GM18951 (cell line): ENCODE results near the gene PRKAG3.

Source experiments
- POLR2A ChIP-seq: IDR thresholded peaks from 4 replicates; pipeline ENCODE4 v1.6.1; 2011; ENCODE audit warnings: mild to moderate bottlenecking; ENCODE audit not compliant: insufficient read length, insufficient read depth; ENCODE audit errors: extremely low read depth
- in situ Hi-C: fragments of 300-500 bp; cut with MboI; formaldehyde crosslinking; loops from one replicate; pipeline ENCODE4 v1.12.0; 2022; ENCODE audit warnings: low sequenced_read_pairs, mixed read lengths, inconsistent platforms; ENCODE audit not compliant: unreplicated experiment

The PRKAG3 gene

DNA sequence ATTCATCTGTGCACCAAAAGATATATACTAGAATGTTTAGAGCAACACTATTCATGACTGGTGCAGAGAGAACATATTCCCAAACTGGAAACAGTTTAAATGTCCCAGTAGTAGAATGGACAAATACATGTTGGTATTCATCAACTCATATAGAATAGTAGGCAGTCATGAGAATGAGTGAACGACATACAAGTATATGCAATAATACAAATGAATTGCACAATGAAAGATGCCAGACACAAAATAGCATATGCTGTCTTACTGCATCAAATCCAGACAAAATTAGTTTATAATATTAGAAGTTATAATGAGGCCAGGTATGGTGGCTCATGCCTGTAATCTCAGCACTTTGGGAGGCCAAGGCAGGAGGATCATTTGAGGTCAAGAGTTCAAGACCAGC is 8.3 kb upstream of the PRKAG3 start:
- no peak for TF ChIP-seq POLR2A
- in situ Hi-C loops = loop anchor here (10.0 to 25.0 kb wide), 2 partner anchors 185 to 428 kb away; partner anchors contain the start of genes BCS1L, VIL1 and ZNF142

DNA sequence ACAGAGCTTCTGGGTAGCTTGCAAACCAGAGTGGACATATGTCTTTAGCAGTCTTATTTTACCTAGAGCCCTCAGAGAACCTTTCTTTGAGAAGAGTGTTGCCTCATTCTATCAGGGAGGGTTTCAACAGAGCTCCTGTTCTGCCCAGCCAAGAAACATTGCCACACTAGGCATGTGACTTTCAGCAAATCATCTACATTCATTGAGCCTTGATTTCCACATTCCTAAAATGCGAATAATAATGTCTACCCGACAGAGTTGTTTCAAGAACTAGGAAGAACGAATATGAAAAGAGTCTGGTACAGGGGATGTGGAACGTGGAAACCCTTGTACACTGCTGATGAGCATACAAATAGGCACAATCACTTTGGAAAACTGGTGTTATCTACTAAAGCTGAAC is 7.8 kb upstream of the PRKAG3 start:
- in situ Hi-C loops = loop anchor here (25.0 kb wide), 1 partner anchor 427 kb away; the partner anchor contains the start of gene VIL1
- no peak for TF ChIP-seq POLR2A

DNA sequence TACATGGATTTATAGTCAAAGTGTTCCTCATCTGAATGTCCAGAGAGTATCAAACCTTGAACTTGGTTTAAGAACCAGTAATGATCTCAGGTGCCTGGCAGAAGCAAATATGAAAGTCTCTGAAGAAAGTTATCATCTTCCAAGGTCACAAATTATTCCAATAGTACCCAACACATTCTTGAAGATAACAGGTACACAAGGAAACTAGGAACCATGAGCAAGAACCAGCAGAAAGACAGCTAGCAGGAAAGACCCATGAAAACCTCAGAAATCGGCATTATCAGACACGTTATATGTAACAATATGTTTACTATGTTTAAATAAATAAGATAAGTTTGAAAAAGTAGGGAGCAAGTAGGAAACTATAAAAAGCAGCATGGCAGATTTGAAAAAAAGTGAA is 5.9 kb upstream of the PRKAG3 start:
- in situ Hi-C loops = loop anchor here (25.0 kb wide), 1 partner anchor 425 kb away; the partner anchor contains the start of gene VIL1
- no peak for TF ChIP-seq POLR2A

DNA sequence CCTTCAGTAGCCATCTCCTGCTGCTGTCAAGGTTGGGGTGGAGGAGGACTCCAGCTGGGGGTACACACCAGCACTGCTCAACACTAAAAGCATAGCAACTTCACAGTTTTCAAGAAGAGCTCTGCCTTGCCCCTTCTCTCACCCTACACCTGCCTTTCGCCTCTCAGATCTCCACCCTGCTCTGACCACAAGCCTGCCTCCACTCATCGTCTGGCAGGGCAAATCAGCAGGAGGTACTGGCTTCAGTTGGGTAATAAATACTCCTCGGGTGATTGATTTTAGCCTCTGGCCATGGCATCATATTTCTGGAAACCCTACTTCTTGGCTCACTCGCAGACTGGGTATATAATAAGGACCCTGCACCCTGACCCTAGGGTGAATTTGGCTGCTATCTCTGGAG is 3.1 kb upstream of the PRKAG3 start:
- TF ChIP-seq POLR2A = no peak
- in situ Hi-C loops = loop anchor here (25.0 kb wide), 1 partner anchor 422 kb away; the partner anchor contains the start of gene VIL1

DNA sequence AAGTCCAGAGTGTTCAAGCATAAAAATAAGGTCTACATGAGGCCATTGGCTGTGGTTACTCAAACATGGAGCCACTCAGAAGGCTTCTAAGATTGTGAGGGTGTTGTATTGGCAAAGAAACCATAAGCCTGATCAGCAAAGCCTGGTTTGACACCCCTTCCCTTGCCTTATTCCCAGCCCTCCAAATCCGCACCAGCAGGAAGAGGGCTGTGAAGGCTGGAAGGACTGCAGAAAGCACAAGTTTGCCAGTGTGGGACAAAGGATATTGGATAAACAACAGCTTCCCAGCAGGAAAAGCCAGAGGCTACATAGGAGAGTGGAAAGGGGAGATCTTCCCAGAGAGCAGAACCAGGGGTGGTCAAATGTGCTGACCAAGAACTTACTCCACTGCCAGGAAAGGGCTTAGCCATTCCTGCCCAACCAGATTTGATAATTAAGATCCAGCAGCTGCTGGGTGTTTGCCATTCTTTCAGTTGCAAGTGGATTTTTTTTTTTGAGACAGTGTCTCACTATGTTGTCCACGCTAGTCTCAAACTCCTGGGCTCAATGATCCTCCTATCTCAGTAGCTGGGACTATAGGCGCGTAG is 1.5 kb upstream of the PRKAG3 start:
- no peak for TF ChIP-seq POLR2A
- in situ Hi-C loops = loop anchor here (25.0 kb wide), 1 partner anchor 421 kb away; the partner anchor contains the start of gene VIL1

DNA sequence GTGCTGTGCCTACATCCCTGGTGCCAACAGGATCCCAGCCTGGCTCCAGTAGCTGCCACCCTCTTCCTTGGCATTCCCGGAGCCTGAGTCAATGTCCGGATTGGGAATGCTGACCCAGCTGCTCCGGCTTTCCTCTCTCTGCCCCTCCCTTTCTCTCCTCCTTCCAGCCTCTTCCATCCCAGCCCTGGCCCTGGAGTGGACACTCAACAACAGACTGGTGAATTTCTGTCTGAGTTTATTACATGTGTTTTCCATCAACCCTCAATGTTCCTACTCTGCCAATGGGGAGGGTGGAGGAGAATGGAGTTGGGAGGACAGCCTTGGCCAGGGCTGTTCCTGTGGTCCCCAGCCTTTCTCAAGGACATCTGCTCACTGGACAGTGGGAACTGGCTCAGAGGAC is 917 bp upstream of the PRKAG3 start:
- TF ChIP-seq POLR2A = no peak
- in situ Hi-C loops = loop anchor here (25.0 kb wide), 1 partner anchor 420 kb away; the partner anchor contains the start of gene VIL1

DNA sequence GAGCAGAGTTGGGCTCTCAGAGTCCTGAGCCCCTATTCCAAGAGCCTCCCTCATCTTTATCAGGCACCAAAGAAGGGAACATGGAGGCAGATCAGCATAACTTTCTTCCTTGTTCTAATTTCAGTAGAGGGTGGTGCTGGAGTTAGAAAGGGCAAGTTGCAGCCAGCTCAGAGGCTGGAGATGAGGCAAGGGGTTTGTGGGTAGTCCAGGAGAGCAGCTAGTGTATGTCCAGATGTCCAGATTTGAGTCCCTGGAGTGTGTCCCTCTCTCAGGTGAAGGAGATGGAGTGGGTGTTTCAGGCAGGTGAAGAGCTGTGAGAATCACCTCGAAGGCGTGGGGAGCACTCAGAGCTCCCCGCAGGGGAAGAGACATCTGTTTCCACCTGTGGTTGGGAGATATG is 478 bp upstream of the PRKAG3 start:
- no peak for TF ChIP-seq POLR2A
- in situ Hi-C loops = loop anchor here (25.0 kb wide), 1 partner anchor 420 kb away; the partner anchor contains the start of gene VIL1

DNA sequence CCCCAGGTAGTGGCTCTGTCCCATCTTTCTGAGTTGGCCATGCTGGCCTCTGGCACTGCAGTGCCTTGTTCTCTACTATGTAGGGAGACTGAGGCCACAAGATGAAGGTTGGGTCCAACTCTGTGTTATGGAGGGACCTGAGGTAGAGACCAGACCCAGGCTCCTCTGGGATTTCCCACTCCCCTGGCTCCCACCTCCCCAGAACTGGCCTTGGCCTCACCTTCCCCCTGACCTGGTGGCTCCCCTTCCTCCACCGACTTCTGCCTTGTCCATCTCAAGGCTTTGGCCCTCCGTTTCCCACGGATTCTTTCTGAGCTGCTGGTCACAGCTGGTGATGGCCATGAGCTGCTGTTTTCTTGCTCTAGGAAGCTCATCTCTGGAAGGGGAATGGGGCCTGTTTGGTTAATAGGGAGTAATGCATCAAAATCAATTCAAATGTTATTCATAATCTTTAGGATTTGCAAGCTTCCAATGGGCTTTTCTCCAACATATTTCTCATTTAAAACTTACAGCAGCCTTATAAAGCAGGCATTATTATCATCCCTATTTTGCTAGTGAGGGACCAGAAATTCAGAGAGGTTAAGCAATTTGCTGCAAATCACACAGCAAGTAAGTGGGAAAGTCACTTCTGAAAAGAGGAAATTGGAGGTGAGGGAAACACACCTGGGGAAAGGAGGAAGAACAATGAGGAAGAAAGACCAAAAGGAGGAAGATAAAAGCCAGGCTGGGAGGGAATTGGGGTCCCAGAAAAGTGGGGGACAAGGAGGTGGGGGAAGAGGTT is 887 bp downstream of the PRKAG3 start:
- TF ChIP-seq POLR2A = no peak
- in situ Hi-C loops = loop anchor here (25.0 kb wide), 1 partner anchor 418 kb away; the partner anchor contains the start of gene VIL1

DNA sequence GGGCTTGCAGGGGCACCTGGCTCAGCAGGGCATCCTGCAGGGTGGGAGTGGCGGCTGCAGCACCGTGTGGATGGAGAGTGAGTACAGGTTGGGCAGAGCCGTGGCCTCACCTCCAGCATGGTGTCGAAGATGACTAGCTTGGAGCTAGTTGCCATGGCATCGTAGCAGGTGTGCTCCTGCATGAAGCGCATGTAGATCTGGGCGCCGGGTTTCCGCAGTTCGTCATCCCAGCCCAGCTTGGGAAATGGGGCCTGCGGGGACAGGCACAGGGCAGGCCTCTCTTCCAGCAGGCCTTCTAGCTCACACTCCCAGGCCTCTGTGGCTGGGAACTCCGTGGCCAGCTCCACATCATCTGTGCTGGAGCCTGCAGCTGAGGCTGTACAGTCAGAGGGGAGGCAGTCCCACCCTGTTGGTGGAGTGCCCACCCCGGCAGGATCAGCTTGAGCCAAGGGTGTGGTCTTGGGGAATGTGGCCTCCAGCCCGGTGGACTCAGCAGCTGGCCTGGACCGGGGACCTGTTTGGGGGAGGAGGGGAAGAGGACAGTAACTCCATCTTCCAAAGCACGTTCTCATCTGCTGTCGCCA is 1.6 kb downstream of the PRKAG3 start:
- in situ Hi-C loops = loop anchor here (25.0 kb wide), 1 partner anchor 418 kb away; the partner anchor contains the start of gene VIL1
- TF ChIP-seq POLR2A = no peak

DNA sequence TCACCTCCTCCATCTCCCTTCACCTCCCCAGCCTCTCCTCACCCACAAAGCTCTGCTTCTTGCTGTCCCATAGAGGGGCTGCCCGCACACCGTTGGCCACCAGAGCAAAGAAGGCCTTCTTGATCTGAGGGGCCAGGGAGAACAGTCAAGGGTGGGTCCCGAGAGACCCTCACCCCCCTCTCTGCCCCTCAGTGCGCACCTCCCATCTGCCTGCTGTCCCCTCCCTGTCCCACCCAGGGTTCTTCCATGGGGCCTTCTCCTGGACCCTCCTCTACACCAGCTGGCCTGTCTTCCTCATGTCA is 3.2 kb downstream of the PRKAG3 start:
- TF ChIP-seq POLR2A = no peak
- in situ Hi-C loops = loop anchor here (25.0 kb wide), 1 partner anchor 416 kb away; the partner anchor contains the start of gene VIL1

DNA sequence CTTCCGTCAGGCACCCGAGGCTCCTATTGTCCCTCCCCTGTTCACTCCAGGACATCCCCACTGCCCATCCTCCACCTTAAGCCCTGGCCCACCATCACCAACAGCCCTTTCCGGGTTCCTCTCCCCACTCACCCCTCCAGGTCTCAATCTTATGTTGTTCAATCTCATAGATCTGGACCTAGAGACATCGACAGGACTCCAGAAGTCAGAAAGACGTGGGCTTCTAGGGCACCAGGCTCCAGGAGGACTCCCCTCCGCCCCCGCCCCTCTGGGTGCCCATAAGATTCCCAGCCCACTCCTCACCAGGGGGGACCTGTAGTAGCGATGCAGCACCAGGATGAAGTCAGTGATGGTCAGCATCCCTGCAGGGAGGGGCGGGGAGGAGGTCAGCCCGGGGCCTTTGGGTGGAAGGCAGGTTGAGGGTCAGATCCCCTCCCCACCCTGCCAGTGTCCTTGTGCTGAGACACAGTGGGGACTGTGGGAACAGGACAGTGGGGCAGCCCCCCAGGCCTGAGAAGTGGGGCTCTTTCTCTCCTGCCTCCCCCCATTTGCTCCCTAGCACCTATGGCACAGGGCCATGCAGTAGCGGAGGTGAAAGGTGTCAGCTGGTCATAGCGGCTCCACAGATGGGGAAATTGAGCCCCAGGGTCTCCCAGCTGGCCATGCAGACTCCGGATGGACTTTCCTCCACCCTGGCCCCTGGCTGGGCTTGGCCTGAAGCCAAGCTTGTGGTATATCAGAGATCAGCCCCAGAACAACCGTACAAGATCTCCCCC is 3.7 kb downstream of the PRKAG3 start:
- no peak for TF ChIP-seq POLR2A
- in situ Hi-C loops = loop anchor here (25.0 kb wide), 1 partner anchor 416 kb away; the partner anchor contains the start of gene VIL1

DNA sequence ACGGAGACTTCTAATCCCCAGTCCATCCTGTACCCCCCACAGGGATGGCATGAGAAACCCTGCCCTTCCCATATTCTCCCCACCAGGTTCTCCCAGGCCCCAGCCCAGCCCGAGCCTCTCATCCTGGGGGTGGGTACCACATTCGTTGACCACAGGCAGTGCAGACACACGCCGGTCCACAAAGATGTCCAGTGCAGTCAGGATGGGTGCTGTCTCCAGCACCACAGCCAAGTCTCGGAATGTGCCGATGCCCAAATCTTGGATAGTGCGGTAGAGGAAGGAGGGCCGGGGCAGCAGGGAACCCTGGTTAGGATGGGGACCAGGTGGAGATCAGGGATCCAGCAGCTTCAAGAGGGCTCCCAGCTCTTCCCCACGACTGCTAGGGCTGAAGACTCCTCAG is 4.8 kb downstream of the PRKAG3 start:
- no peak for TF ChIP-seq POLR2A
- in situ Hi-C loops = loop anchor here (25.0 kb wide), 1 partner anchor 414 kb away; the partner anchor contains the start of gene VIL1
